NCI-H82 (cell line): Measurements from ENCODE around the gene APLP2.
"Not testable (repeated sequence)": the region's sequence is repeated elsewhere in the genome, so short reads cannot be mapped to it uniquely, and the experiment has no call there.

Experiments
- DNase-seq: peaks from one replicate; lab custom pipeline; 2025; lab: John Stamatoyannopoulos, UW

Gene APLP2

GRCh38 chr11:130069659-130070108, at the start of gene APLP2:
APLP2 (plus strand) TSS chr11:130069894; CDS start chr11:130069978, 84 bp downstream.
- peak; percentile 98 for DNase-seq

- no peak for DNase-seq
Measured at GRCh38 chr11:130020323-130020722, 49.4 kb upstream of the APLP2 start.

- DNase-seq = not testable (repeated sequence)
Measured at GRCh38 chr11:130021606-130022005, 48.1 kb upstream of the APLP2 start.

- DNase-seq = no peak
Measured at GRCh38 chr11:130022799-130023198, 46.9 kb upstream of the APLP2 start.

GRCh38 chr11:130023204-130023603, 46.5 kb upstream of the APLP2 start:
- DNase-seq = peak; percentile 2

- DNase-seq = no peak
Measured at GRCh38 chr11:130024361-130024760, 45.3 kb upstream of the APLP2 start.

GRCh38 chr11:130025371-130025770, 44.3 kb upstream of the APLP2 start:
- no peak for DNase-seq

GRCh38 chr11:130029137-130029536, 40.6 kb upstream of the APLP2 start:
- DNase-seq = no peak

GRCh38 chr11:130031056-130031455, 38.6 kb upstream of the APLP2 start:
- DNase-seq = no peak

GRCh38 chr11:130031945-130032344, 37.7 kb upstream of the APLP2 start:
- DNase-seq = no peak

GRCh38 chr11:130032931-130033330, 36.8 kb upstream of the APLP2 start:
- DNase-seq = no peak

GRCh38 chr11:130034236-130034635, 35.5 kb upstream of the APLP2 start:
- no peak for DNase-seq

- DNase-seq = no peak
Measured at GRCh38 chr11:130037058-130037457, 32.6 kb upstream of the APLP2 start.

- DNase-seq = no peak
Measured at GRCh38 chr11:130037881-130038585, 31.7 kb upstream of the APLP2 start.

- no peak for DNase-seq
Measured at GRCh38 chr11:130040281-130040940, 29.3 kb upstream of the APLP2 start.

- DNase-seq = no peak
Measured at GRCh38 chr11:130042093-130042591, 27.6 kb upstream of the APLP2 start.

GRCh38 chr11:130043575-130043974, 26.1 kb upstream of the APLP2 start:
- no peak for DNase-seq

GRCh38 chr11:130047141-130047540, 22.6 kb upstream of the APLP2 start:
- DNase-seq = no peak

GRCh38 chr11:130049328-130049771, 20.3 kb upstream of the APLP2 start:
- DNase-seq = no peak

- DNase-seq = no peak
Measured at GRCh38 chr11:130050257-130050656, 19.4 kb upstream of the APLP2 start.

- DNase-seq = no peak
Measured at GRCh38 chr11:130051082-130051481, 18.6 kb upstream of the APLP2 start.

- no peak for DNase-seq
Measured at GRCh38 chr11:130052567-130052966, 17.1 kb upstream of the APLP2 start.

- DNase-seq = no peak
Measured at GRCh38 chr11:130054966-130055365, 14.7 kb upstream of the APLP2 start.
